PC-9 (cell line): ENCODE results near the gene PAN3. TPM values are rescaled to one million over a fixed set of nuclear protein-coding genes. Genes with fewer than 3 reads are reported as not detected.

ENCODE experiments used
- BruUV-seq: library from RNA; stranded (reverse); fragments of 400-500 nt; replicated peaks from 2 replicates; lab custom pipeline; 2021; lab: Mats Ljungman, UMichigan
- CTCF ChIA-PET: fragments of 300-600 bp; sonication (Branson Sonifier 250); formaldehyde crosslinking; loops from one replicate; lab custom pipeline; 2022; ENCODE audit warnings: antibody characterized with exemption; lab: Charles Lee
- POLR2A ChIA-PET: fragments of 300-600 bp; sonication (Branson Sonifier 250); formaldehyde crosslinking; loops from one replicate; lab custom pipeline; 2022; ENCODE audit warnings: antibody characterized with exemption; ENCODE audit not compliant: unreplicated experiment; lab: Charles Lee
- DNase-seq, 2 experiments: peaks; one replicate each; pipeline versions ENCODE4 v3.0.0 to v3.0.0-alpha.2; 2015 to 2022; ENCODE audit warnings: mixed read lengths in 1 of 2
- H2AFZ ChIP-seq: fragments of 200-600 bp; sonication (generic); 2 replicates; pipeline ENCODE4 v1.8.1; 2017; ENCODE audit warnings: antibody characterized with exemption
- H3F3A ChIP-seq: fragments of 200-600 bp; sonication (generic); 2 replicates; pipeline ENCODE4 v1.8.1; 2017; ENCODE audit warnings: antibody characterized with exemption, mild to moderate bottlenecking, low read depth; ENCODE audit not compliant: insufficient read depth
- H3K27ac ChIP-seq: fragments of 200-600 bp; sonication (generic); 2 replicates; pipeline ENCODE4 v1.6.1; 2016; ENCODE audit warnings: mixed run types
- H3K27me3 ChIP-seq: fragments of 200-600 bp; sonication (generic); 2 replicates; pipeline ENCODE4 v1.6.1; 2016; ENCODE audit warnings: low read depth, mixed run types; ENCODE audit not compliant: insufficient read depth
- H3K36me3 ChIP-seq: fragments of 200-600 bp; sonication (generic); 2 replicates; pipeline ENCODE4 v1.6.1; 2016; ENCODE audit warnings: low read depth, mixed run types
- H3K4me1 ChIP-seq: fragments of 200-600 bp; sonication (generic); replicated peaks from 2 replicates; pipeline ENCODE4 v1.6.1; 2016; ENCODE audit warnings: mixed run types; ENCODE audit not compliant: insufficient read depth
- H3K4me2 ChIP-seq: fragments of 200-600 bp; sonication (generic); 2 replicates; pipeline ENCODE4 v1.6.1; 2017; ENCODE audit warnings: mixed run types
- H3K4me3 ChIP-seq: fragments of 200-600 bp; sonication (generic); 2 replicates; pipeline ENCODE4 v1.6.1; 2016; ENCODE audit warnings: mixed run types
- H3K79me2 ChIP-seq: fragments of 200-600 bp; sonication (generic); 2 replicates; pipeline ENCODE4 v1.6.1; 2017; ENCODE audit warnings: low read depth, mixed run types
- H3K9me2 ChIP-seq: fragments of 200-600 bp; sonication (generic); 2 replicates; pipeline ENCODE4 v1.8.1; 2017; ENCODE audit warnings: mild to moderate bottlenecking; ENCODE audit not compliant: insufficient read depth
- H3K9me3 ChIP-seq: fragments of 200-600 bp; sonication (generic); 2 replicates; pipeline ENCODE4 v1.8.1; 2016; ENCODE audit warnings: low read depth; ENCODE audit not compliant: insufficient read depth
- H4K20me1 ChIP-seq: fragments of 200-600 bp; sonication (generic); 2 replicates; pipeline ENCODE4 v1.8.1; 2017; ENCODE audit not compliant: insufficient read depth
- CTCF ChIP-seq: fragments of 200-600 bp; sonication (generic); conservative IDR thresholded peaks from 2 replicates; pipeline ENCODE4 v1.6.1; 2017; ENCODE audit warnings: mixed run types, antibody characterized with exemption, mild to moderate bottlenecking, moderate library complexity
- EZH2 ChIP-seq: fragments of 200-600 bp; sonication (generic); IDR thresholded peaks from 2 replicates; pipeline ENCODE4 v1.8.0; 2017; ENCODE audit warnings: antibody characterized with exemption, low read depth
- intact Hi-C: fragments of 100-400 bp; cut with micrococcal nuclease; formaldehyde crosslinking; loops from one replicate; pipeline ENCODE4 v1.10.0; 2022; ENCODE audit not compliant: unreplicated experiment
- total RNA-seq: library from RNA; stranded (reverse); gene quantifications from 2 replicates; pipeline ENCODE4 v1.2.3, GENCODE V29; 2021

Gene PAN3
- total RNA-seq, 1 experiment from 2014 or later = 34.6 TPM

DNA sequence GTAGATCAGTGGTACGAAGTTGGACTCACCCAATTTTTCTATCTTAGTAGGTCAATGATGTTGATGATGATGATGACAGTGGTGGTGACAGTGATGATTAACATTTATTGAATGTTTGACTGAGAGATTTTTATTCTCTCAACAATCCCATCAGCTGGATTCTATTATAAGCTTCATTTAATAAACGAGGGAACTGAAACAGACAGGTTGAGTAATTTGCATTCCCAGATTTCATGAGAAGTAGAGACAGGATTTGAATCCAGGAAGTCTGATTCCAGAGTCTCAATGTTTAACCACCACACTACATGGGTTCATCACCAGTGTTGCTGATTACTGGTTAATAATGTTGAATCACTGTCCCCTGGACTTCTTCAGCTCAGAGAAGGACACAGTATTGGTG is 187.7 kb downstream of the PAN3 start:
- no peak overlapping the region for H3K27ac ChIP-seq
- no peak overlapping the region for H3K4me2 ChIP-seq
- TF ChIP-seq EZH2 = no peak
- no peak for TF ChIP-seq CTCF
- no peaks in the 10 kb centered on the region for H4K20me1 ChIP-seq
- H3K36me3 ChIP-seq = no peaks in the 10 kb centered on the region
- CTCF ChIA-PET = no interaction called here
- no peaks in the 10 kb centered on the region for H3K9me2 ChIP-seq
- no peaks in the 10 kb centered on the region for H3K9me3 ChIP-seq
- H3F3A ChIP-seq = no peaks in the 10 kb centered on the region
- POLR2A ChIA-PET = no interaction called here
- no TSS peak for BruUV-seq
- DNase-seq = no peak
- no peaks in the 10 kb centered on the region for H3K79me2 ChIP-seq
- no peak overlapping the region for H2AFZ ChIP-seq
- no peaks in the 10 kb centered on the region for H3K4me1 ChIP-seq
- H3K27me3 ChIP-seq = peaks cover 52% of the 10 kb centered on the region
- intact Hi-C loops = no loop called here
- no peak overlapping the region for H3K4me3 ChIP-seq

GRCh38 chr13:28327373-28328270 is 189.3 kb downstream of the PAN3 start:
- no peaks in the 10 kb centered on the region for H3F3A ChIP-seq
- intact Hi-C loops = no loop called here
- DNase-seq = no peak
- H2AFZ ChIP-seq = no peak overlapping the region
- H4K20me1 ChIP-seq = no peaks in the 10 kb centered on the region
- TF ChIP-seq CTCF = no peak
- TF ChIP-seq EZH2 = no peak
- H3K4me3 ChIP-seq = no peak overlapping the region
- H3K27me3 ChIP-seq = peaks cover 46% of the 10 kb centered on the region
- H3K4me2 ChIP-seq = no peak overlapping the region
- no peaks in the 10 kb centered on the region for H3K9me3 ChIP-seq
- H3K27ac ChIP-seq = no peak overlapping the region
- no peaks in the 10 kb centered on the region for H3K9me2 ChIP-seq
- CTCF ChIA-PET = no interaction called here
- POLR2A ChIA-PET = no interaction called here
- no peaks in the 10 kb centered on the region for H3K36me3 ChIP-seq
- no TSS peak for BruUV-seq
- H3K4me1 ChIP-seq = no peaks in the 10 kb centered on the region
- H3K79me2 ChIP-seq = no peaks in the 10 kb centered on the region

GRCh38 chr13:28328271-28328607 is 189.9 kb downstream of the PAN3 start:
- Histone ChIP-seq H3K27ac (no peak overlapping the region), H2AFZ (no peak overlapping the region), H3K79me2 (no peaks in the 10 kb centered on the region), H3K4me2 (no peak overlapping the region), H3K9me3 (no peaks in the 10 kb centered on the region), H3K4me1 (no peaks in the 10 kb centered on the region), H3F3A (no peaks in the 10 kb centered on the region), H3K9me2 (no peaks in the 10 kb centered on the region), H3K36me3 (no peaks in the 10 kb centered on the region), H3K4me3 (no peak overlapping the region), H3K27me3 (peaks cover 49% of the 10 kb centered on the region), H4K20me1 (no peaks in the 10 kb centered on the region)
- intact Hi-C loops = no loop called here
- POLR2A ChIA-PET = no interaction called here
- no TSS peak for BruUV-seq
- no peak for DNase-seq
- TF ChIP-seq EZH2 = no peak
- TF ChIP-seq CTCF = no peak
- CTCF ChIA-PET = no interaction called here
